H1 (cell line): ENCODE data around the gene PELI2. TPM values are rescaled to one million over a fixed set of nuclear protein-coding genes. Genes with fewer than 3 reads are reported as not detected.

ENCODE experiments used
- BCL11A ChIP-seq, 2 experiments: IDR thresholded peaks; one replicate each; pipeline ENCODE4 v1.6.1; 2011; ENCODE audit warnings: low read depth in 2 of 2, low read length in 2 of 2, mild to moderate bottlenecking in 2 of 2
- JUN ChIP-seq: IDR thresholded peaks from 2 replicates; pipeline ENCODE4 v1.6.1; 2011; ENCODE audit warnings: low read depth, mild to moderate bottlenecking, improper control_type of control experiment, low read length
- RNF2 ChIP-seq: fragments of 200-900, 300-1000 bp; sonication (generic); IDR thresholded peaks from 2 replicates; pipeline ENCODE4 v1.7.1; 2016; ENCODE audit warnings: borderline replicate concordance, low read depth, mild to moderate bottlenecking, antibody characterized with exemption, low read length; ENCODE audit not compliant: poor library complexity, severe bottlenecking; ENCODE audit errors: missing control alignments
- SAP30 ChIP-seq: fragments of 300-600 bp; sonication (generic); IDR thresholded peaks from 2 replicates; pipeline ENCODE4 v1.7.1; 2012; ENCODE audit warnings: low read length, moderate library complexity, mild to moderate bottlenecking, inconsistent platforms; ENCODE audit not compliant: insufficient read depth, insufficient replicate concordance
- SIN3A ChIP-seq, 2 experiments: IDR thresholded peaks in 1 of 2; conservative IDR thresholded peaks in 1 of 2; 2 replicates each; pipeline ENCODE4 v1.6.1; 2011 to 2012; ENCODE audit warnings: low read length in 2 of 2, improper control_type of control experiment in 1 of 2, low read depth in 1 of 2, mild to moderate bottlenecking in 1 of 2
- SIX5 ChIP-seq: IDR thresholded peaks from 2 replicates; pipeline ENCODE4 v1.6.1; 2011; ENCODE audit warnings: mild to moderate bottlenecking, low read depth, low read length
- TBP ChIP-seq: IDR thresholded peaks from 2 replicates; pipeline ENCODE4 v1.6.1; 2011; ENCODE audit warnings: low read depth, low read length, improper control_type of control experiment
- polyA plus RNA-seq, 7 experiments: library from polyadenylated mRNA; depleted of rRNA in 3 of 7; stranded (reverse) in 5 of 7; unstranded in 2 of 7; fragments of >200 nt in 5 of 7; fragments of 200-250 nt in 2 of 7; gene quantifications; 1 replicate in 5 of 7; 2 replicates in 1 of 7; 4 replicates in 1 of 7; pipeline versions ENCODE4 v1.2.1 to v1.2.3, GENCODE V29; 2011 to 2013; ENCODE audit warnings: missing spikeins in 2 of 7, mixed read lengths in 2 of 7
- total RNA-seq: library from RNA; stranded (reverse); fragmentation: NEBNext Ultra II Directional; extraction: Animal tissue kit (Norgen Biotek cat#: 25700); gene quantifications from 2 replicates; pipeline ENCODE4 v1.2.1, GENCODE V29; 2021

The PELI2 gene
- total and polyA plus RNA-seq, 2 of the 8 experiments (the other 6 are each of a cell fraction or from before 2014, with no cell fraction given) = 14.6 to 25.7 TPM

DNA sequence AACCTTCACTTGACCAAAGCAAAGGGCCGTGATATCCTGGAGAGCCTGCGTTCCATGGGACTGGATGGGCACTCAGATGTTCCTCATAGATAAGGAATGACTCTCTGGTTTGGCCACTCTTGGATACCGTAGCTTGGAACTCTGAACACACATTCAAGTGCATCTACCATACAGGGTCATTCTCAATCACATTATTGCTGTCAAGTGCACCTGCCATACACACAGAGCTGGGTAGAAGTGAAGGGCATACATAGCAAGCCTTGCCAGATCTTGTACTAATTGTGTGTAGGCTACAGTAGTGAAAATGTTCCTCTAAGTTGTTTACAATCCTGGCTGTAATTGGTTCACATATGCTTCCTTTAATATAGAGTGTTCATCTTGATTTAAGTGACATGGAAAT is 58.3 kb downstream of the PELI2 start (continued):
- no peak for TF ChIP-seq SIX5
- no peak for TF ChIP-seq SIN3A (conservative IDR thresholded peaks at IDR 0.05 in 1 of 2, IDR thresholded peaks at IDR 0.05 in 1 of 2; ENCODE audit: low read depth in 1 of 2, low read length in 2 of 2)
- TF ChIP-seq TBP = no peak
- no peak for TF ChIP-seq JUN
- no peak for TF ChIP-seq RNF2
- no peak for TF ChIP-seq SAP30
- TF ChIP-seq BCL11A (IDR thresholded peaks at IDR 0.05; ENCODE audit: low read depth in 2 of 2, low read length in 2 of 2) = no peak
